Neural crest cell (in vitro differentiated cells): ENCODE data around the gene RPEL1. TPM values are rescaled to one million over a fixed set of nuclear protein-coding genes. Genes with fewer than 3 reads are reported as not detected.

Experiments used
- DNase-seq: peaks from one replicate; pipeline ENCODE4 v3.0.0; 2021; ENCODE audit warnings: low read depth, mixed read lengths, low spot score
- H3K27ac Mint-ChIP-seq: one replicate; pipeline ENCODE4 v1.8.0; 2021; ENCODE audit warnings: mild to moderate bottlenecking, mixed read lengths; ENCODE audit not compliant: unreplicated experiment
- H3K27me3 Mint-ChIP-seq: 2 replicates; pipeline ENCODE4 v1.8.0; 2021; ENCODE audit warnings: low read depth, mild to moderate bottlenecking, mixed read lengths
- H3K36me3 Mint-ChIP-seq: 2 replicates; pipeline ENCODE4 v1.8.0; 2021; ENCODE audit warnings: low read depth, mild to moderate bottlenecking, mixed read lengths
- H3K4me1 Mint-ChIP-seq: 2 replicates; pipeline ENCODE4 v1.8.0; 2021; ENCODE audit warnings: mixed read lengths
- H3K4me3 Mint-ChIP-seq: one replicate; pipeline ENCODE4 v1.8.0; 2021; ENCODE audit warnings: mild to moderate bottlenecking, mixed read lengths
- H3K9me3 Mint-ChIP-seq: 2 replicates; pipeline ENCODE4 v1.8.0; 2021; ENCODE audit warnings: mixed read lengths
- CTCF ChIP-seq: fragments of 200-600 bp; sonication (generic); conservative IDR thresholded peaks from 2 replicates; pipeline ENCODE4 v1.5.0; 2021; ENCODE audit warnings: antibody characterized with exemption, mild to moderate bottlenecking
- total RNA-seq: library from RNA; stranded (reverse); gene quantifications from 2 replicates; pipeline ENCODE4 v1.2.1, GENCODE V29; 2021

The RPEL1 gene
- total RNA-seq, 1 donor from 2014 or later, result not detected

- peaks cover 78% of the 10 kb centered on the region for H3K27me3 Mint-ChIP-seq
- DNase-seq, result no peak
- H3K36me3 Mint-ChIP-seq, result peaks cover 4% of the 10 kb centered on the region
- H3K4me1 Mint-ChIP-seq, result peaks cover 13% of the 10 kb centered on the region
- H3K27ac Mint-ChIP-seq, result no peak overlapping the region
- no peaks in the 10 kb centered on the region for H3K9me3 Mint-ChIP-seq
- no peak for TF ChIP-seq CTCF
- H3K4me3 Mint-ChIP-seq, result peak overlapping the region; percentile 75
These were observed 30.7 kb downstream of the RPEL1 start for GRCh38 chr10:103276251-103276895.

- H3K27me3 Mint-ChIP-seq, result peaks cover 76% of the 10 kb centered on the region
- peaks cover 21% of the 10 kb centered on the region for H3K4me1 Mint-ChIP-seq
- H3K4me3 Mint-ChIP-seq, result peak within 1 kb of the TSS; percentile 79
- H3K27ac Mint-ChIP-seq, result no peak within 1 kb of the TSS
- DNase-seq, result peak; percentile 36
- peaks cover 7% of the 10 kb centered on the region for H3K36me3 Mint-ChIP-seq
- no peaks in the 10 kb centered on the region for H3K9me3 Mint-ChIP-seq
- no peak for TF ChIP-seq CTCF
These were observed 31.4 kb downstream of the RPEL1 start, which contains the start of gene INA for GRCh38 chr10:103276896-103277712. Gene INA (plus strand): TSS chr10:103277138. CDS start chr10:103277212, 74 bp downstream.

GRCh38 chr10:103277713-103278536 lies 32.2 kb downstream of the RPEL1 start:
- peaks cover 7% of the 10 kb centered on the region for H3K36me3 Mint-ChIP-seq

GRCh38 chr10:103278537-103278823 lies 32.8 kb downstream of the RPEL1 start:
- no peak for DNase-seq
- H3K9me3 Mint-ChIP-seq, result no peaks in the 10 kb centered on the region
- no peak for TF ChIP-seq CTCF

More at GRCh38 chr10:103277713-103278536, 32.2 kb downstream of the RPEL1 start:
- Mint-ChIP-seq H3K4me1 (peaks cover 24% of the 10 kb centered on the region), H3K27ac (no peak overlapping the region), H3K27me3 (peaks cover 71% of the 10 kb centered on the region), H3K9me3 (no peaks in the 10 kb centered on the region), H3K4me3 (peak overlapping the region; percentile 79)
- TF ChIP-seq CTCF, result no peak
- DNase-seq, result no peak

GRCh38 chr10:103278862-103279298 lies 33.2 kb downstream of the RPEL1 start:
- H3K36me3 Mint-ChIP-seq, result peaks cover 7% of the 10 kb centered on the region
- DNase-seq, result peak; percentile 75
- no peak overlapping the region for H3K27ac Mint-ChIP-seq
- no peaks in the 10 kb centered on the region for H3K9me3 Mint-ChIP-seq
- H3K4me1 Mint-ChIP-seq, result peaks cover 24% of the 10 kb centered on the region
- no peak for TF ChIP-seq CTCF
- peaks cover 67% of the 10 kb centered on the region for H3K27me3 Mint-ChIP-seq
- H3K4me3 Mint-ChIP-seq, result peak overlapping the region; percentile 79

More at GRCh38 chr10:103278537-103278823, 32.8 kb downstream of the RPEL1 start:
- Mint-ChIP-seq H3K27me3 (peaks cover 69% of the 10 kb centered on the region), H3K4me3 (peak overlapping the region; percentile 79), H3K36me3 (peaks cover 7% of the 10 kb centered on the region), H3K4me1 (peaks cover 24% of the 10 kb centered on the region), H3K27ac (no peak overlapping the region)
